ENCODE data around the gene TREML4. TPM values are rescaled to one million over a fixed set of nuclear protein-coding genes. Genes with fewer than 3 reads are reported as not detected.

Gene TREML4
- polyA plus RNA-seq, 1 donor from 2014 or later: not detected

- Histone ChIP-seq H3K79me2 (replicated peaks; ENCODE audit: insufficient read depth, low read length) (no peaks in the 10 kb centered on the region), H3K36me3 (ENCODE audit: insufficient read depth, low read length) (no peaks in the 10 kb centered on the region), H3K27me3 (ENCODE audit: insufficient read depth, low read depth, low read length) (no peaks in the 10 kb centered on the region), H3K9ac (ENCODE audit: low read length) (no peak overlapping the region), H3K4me3 (ENCODE audit: low read length) (no peak overlapping the region), H4K20me1 (ENCODE audit: insufficient read depth) (no peaks in the 10 kb centered on the region), H3K27ac (ENCODE audit: low read length) (no peak overlapping the region), H3K9me2 (ENCODE audit: insufficient read depth, low read length) (no peaks in the 10 kb centered on the region), H2AFZ (ENCODE audit: low read depth, low read length) (no peak overlapping the region), H3F3A (ENCODE audit: insufficient read depth, low read length, poor library complexity, severe bottlenecking) (no peaks in the 10 kb centered on the region), H3K9me3 (ENCODE audit: low read length) (peaks cover 2% of the 10 kb centered on the region), H3K4me2 (ENCODE audit: low read length) (no peak overlapping the region)
- TF ChIP-seq EP300 (conservative IDR thresholded peaks at IDR 0.05; ENCODE audit: poor library complexity, severe bottlenecking) (no peak), CTCF (IDR thresholded peaks at IDR 0.05; ENCODE audit: poor library complexity, severe bottlenecking) (no peak), TAF1 (IDR thresholded peaks at IDR 0.05; ENCODE audit: low read depth) (no peak), POLR2AphosphoS5 (IDR thresholded peaks at IDR 0.05) (no peak)
Observed at GRCh38 chr6:41191569-41191968, 36.6 kb upstream of the TREML4 start.

- peaks cover 2% of the 10 kb centered on the region for H3K9me3 ChIP-seq (ENCODE audit: low read length)
- H3K9ac ChIP-seq (ENCODE audit: low read length): no peak overlapping the region
- H4K20me1 ChIP-seq (ENCODE audit: insufficient read depth): no peaks in the 10 kb centered on the region
- no peak for TF ChIP-seq EP300 (conservative IDR thresholded peaks at IDR 0.05; ENCODE audit: poor library complexity, severe bottlenecking)
- no peak for TF ChIP-seq EZH2 (IDR thresholded peaks at IDR 0.05; ENCODE audit: borderline replicate concordance, insufficient read depth, low read length, poor library complexity, severe bottlenecking)
- TF ChIP-seq CTCF (IDR thresholded peaks at IDR 0.05; ENCODE audit: poor library complexity, severe bottlenecking): no peak
- no peak for TF ChIP-seq TAF1 (IDR thresholded peaks at IDR 0.05; ENCODE audit: low read depth)
- TF ChIP-seq POLR2AphosphoS5 (IDR thresholded peaks at IDR 0.05): no peak
- TF ChIP-seq SMC3 (conservative IDR thresholded peaks at IDR 0.05; ENCODE audit: poor library complexity): no peak
- no peak for TF ChIP-seq MXI1 (conservative IDR thresholded peaks at IDR 0.05; ENCODE audit: poor library complexity, severe bottlenecking)
- no peak for TF ChIP-seq REST (IDR thresholded peaks at IDR 0.05; ENCODE audit: borderline replicate concordance)
- no peak for TF ChIP-seq RAD21 (conservative IDR thresholded peaks at IDR 0.05)
- no peak overlapping the region for H3K4me3 ChIP-seq (ENCODE audit: low read length)
- H3K9me2 ChIP-seq (ENCODE audit: insufficient read depth, low read length): no peaks in the 10 kb centered on the region
- no peak overlapping the region for H3K4me2 ChIP-seq (ENCODE audit: low read length)
- no peaks in the 10 kb centered on the region for H3K27me3 ChIP-seq (ENCODE audit: insufficient read depth, low read depth, low read length)
- H3F3A ChIP-seq (ENCODE audit: insufficient read depth, low read length, poor library complexity, severe bottlenecking): no peaks in the 10 kb centered on the region
- H3K27ac ChIP-seq (ENCODE audit: low read length): no peak overlapping the region
- no peaks in the 10 kb centered on the region for H3K36me3 ChIP-seq (ENCODE audit: insufficient read depth, low read length)
- no peak overlapping the region for H2AFZ ChIP-seq (ENCODE audit: low read depth, low read length)
- H3K79me2 ChIP-seq (replicated peaks; ENCODE audit: insufficient read depth, low read length): no peaks in the 10 kb centered on the region
Observed at GRCh38 chr6:41193171-41193734, 34.9 kb upstream of the TREML4 start.
